GM21360 (cell line): ENCODE measurements around the gene CUX1.
"Not testable (repeated sequence)": the region's sequence is repeated elsewhere in the genome, so short reads cannot be mapped to it uniquely, and the experiment has no call there.

Experiments
- ATAC-seq: cut with Tn5 transposase; IDR thresholded peaks from one replicate; pipeline ENCODE4 v1.9.1; 2021; ENCODE audit warnings: mild to moderate bottlenecking, moderate library complexity; ENCODE audit not compliant: unreplicated experiment

The CUX1 gene

DNA sequence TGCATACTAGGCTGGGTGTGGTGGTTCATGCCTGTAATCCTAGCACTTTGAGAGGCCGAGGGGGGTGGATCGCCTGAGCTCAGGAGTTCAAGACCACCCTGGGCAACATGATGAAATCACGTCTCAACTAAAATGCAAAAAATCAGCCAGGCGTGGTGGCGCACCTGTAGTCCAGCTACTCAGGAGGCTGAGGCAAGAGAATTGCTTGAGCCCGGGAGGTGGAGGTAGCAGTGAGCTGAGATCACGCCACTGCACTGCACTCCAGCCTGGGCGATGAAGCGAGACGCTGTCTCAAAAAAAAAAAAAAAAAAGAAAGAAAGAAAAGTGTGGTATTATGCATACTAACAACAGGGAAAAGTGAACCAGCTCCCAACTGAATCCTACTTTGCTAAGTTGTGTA is 19.3 kb upstream of the CUX1 start:
- ATAC-seq: not testable (repeated sequence)

DNA sequence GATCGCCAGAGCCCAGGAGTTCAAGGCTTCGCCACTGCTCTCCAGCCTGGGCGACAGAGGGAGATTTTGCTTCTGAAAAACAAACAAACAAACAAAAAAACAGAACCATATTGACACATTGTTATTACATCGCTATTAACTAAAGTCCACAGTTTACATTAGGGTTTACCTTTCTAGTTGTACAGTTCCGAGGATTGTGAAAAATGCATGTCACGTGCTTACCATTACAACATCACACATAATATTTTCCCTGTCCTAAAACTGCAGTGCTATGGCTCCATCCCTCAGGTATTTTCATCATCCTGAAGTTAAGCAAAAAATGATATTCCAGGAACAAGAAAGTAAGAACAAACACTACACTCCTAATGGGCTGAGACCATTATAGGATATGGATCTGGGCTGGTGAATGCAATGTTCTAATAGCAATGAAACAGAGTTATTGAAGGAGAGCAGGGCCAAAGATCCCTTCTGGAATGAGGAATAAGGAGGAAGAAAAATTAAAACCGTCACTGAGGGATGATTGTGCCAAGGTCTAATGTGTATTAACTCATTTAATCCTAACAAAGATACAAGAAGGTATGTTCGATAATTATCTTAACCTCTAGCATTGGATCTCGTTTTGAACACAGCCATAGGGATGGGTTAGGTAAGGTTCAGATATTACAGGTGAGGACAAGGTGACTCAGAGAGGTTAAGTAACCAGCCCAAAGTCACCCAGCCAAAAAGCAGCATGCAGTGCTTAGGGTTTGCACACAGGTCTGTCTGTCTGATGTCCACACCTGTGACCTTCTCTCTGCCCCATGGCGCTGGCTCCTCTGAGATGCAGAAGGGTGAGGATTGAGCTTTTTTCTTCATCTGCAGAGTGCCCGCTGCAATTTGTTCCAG is 14.0 kb upstream of the CUX1 start:
- ATAC-seq: no peak

DNA sequence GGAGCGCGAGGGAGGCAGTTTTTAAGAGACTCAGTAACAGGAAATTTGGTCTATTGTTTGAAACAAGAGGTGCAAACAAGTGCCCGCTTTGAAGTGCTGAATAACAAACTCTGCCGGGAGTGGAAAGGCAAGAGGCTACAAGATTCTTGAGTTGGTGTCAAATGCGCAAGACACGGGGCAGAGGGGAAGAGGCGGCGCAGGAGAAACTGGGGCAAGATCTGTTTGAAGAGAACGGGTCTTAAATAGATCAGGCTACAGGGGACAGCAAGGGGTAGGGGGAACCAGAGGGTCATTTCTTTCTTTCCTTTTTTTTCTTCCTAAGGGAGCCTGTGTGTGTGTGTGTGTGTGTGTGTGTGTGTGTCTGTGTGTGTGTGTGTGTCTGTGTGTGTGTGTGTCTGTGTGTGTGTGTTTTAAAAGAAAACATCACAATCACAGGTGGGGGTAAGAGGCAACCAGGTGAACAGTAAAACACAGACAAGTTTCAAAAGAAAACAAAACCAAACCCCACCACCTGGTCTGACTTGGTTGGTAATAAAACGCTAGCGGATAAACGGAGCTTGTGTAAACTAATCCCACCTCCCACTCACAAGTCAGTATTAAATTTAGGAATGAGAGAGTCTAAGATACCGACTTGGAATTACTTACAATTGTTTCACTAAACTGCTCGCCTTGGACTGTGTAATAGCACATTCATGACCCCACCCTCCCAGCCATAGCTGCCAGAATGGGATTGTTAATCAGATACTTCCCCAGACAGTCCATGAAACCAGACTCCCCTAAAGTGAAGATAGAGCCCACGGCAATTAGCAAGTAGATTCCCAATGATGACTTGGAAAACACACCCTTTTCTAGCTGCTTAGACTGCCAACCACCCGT is 13.1 kb upstream of the CUX1 start:
- no peak for ATAC-seq

DNA sequence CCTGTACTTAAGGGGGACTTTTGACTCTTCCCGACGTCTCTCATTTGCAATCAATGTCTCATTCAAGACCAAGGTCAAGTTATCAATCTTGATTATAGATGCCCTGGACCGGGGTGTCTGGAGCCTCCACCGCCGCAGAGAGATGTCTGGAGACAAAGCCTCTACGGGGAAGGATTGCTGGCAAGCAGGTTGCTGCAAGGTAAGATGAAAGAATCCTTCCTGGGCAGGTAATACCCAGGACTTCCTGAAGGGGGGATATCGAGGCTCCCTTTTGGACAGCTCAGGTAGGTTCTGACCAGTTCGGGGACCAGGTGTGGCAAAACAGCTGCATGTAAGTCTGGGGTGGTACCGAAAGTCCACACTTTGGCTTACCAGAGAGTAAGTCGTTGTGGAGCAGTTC is 12.5 kb upstream of the CUX1 start:
- ATAC-seq: no peak

DNA sequence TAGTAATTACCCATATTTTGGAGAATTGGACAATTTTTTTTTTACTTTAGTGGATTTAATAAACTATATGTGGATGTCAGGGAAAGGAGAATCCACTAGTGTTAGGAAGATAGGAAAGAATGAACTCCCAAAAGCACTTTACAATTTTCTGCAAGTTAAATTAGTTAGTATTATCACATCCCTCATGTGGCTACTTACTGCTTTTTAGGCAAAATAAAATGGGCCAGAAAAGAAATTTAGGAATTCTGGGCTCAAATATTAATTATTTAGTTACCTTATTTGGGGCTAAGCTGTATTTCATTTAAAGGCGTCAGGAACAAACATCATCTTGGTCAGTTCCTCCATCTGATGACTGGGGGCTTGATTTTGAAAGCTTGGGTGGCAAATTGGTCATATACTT is 4.8 kb upstream of the CUX1 start:
- no peak for ATAC-seq

DNA sequence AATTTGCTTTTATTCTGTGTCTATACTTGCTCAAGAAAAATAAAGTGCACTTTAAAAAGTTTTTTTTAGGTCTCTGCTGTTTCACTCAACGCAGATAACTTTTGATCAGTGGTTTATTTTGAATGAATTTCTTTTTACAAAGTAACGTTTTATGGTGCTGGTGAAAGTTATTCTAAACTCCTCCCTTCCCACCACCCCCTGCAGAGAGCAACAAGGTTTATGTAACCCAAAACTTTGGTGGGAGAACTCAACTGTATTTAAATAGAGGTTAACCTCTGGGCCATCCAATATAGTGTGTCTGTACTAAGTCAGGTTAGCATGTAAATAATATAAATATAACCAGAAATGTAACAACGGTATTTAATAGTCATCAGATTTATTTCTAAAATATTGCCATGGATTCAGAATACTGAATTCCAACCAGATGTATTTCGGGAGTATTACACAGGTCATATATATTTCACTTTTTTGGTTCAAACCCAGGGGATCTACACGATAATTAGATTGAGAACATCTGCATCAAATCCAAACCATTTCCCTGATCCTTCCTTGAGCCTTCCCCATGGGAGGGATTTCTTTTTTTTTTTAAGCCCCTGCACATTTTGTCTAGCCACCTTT is 3.9 kb upstream of the CUX1 start:
- ATAC-seq: no peak

DNA sequence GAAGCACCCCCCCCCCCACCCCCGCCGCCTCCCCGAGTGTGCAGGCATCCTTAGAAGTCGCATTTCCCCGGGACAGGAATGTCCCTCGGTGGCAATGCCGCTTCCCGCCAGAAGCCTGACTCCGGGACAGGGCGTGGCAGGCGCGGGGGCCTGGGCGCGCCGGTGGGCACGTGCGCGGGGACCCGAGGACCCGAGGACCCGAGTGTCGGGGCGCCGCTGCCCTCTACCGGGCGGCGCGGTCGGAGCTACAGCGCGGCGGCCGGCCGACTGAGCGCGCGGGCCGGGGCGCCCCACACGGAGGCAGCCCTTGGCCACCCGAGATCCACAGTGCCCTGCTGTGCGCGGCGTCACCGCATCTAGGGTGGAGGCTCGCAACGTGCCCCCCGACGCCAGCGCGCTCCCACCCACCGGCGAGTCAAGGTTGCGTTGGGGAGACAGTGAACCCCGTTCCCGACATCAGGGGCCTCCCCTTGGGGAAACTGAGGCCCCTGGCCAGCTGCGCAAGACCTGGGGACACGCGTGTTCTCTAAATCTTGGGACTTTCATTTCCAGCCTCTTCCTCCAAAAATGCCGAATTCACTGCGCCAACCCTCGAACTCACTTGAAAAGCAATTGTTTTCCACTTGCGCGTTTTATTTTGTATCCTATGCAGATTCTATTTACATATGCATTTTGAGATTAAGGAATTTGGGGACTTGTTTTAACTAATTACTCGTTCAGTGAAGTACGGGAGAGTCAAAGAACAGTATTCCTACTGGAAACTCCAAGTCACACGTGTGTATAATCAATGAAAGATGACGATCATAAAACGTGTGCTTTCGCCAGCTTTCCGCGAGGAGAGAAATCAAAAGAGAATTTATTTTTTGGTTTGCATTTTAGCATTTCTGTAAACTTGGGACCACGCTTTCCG is 3.1 kb upstream of the CUX1 start:
- no peak for ATAC-seq

DNA sequence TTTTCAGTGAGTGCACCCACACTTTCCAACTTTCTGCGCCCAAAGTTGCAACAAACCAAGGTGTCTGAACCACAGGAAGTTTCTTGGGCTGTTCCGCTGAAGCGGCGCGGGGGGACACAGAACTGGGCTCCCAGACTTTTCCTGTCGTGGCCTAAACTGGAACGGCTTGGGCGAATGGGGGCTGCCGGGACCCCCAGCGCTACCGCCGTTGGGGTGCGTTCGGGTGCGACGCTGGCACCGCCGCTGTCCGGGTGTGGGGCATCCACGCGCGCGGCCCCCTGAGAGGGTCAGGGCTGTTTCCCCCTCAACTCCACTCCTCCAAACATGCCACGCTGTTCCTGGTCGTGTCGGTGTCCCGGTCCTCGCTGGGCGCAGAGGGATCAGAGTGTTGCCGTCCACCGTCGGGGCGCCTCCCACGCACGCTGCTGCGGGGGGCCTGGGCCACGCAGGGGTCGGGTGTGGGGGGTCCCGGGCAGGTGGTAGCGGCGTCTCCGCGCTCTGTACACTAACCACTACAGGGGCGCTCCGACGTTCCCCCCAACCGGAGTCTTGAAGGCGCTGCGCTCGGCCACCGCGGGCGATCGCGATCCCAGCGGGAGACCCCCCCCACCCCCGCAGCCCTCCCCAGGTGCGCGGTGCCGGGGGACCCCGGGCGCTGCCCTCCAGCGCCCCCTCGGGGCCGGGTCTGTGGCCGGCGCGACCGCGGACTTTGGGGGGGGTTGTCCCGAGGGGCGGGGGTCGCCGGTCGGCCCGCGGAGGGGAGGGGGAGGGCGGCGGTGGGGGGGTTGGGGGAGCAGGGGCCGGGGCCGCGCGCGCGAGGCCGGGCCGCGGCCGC is 2.2 kb upstream of the CUX1 start:
- ATAC-seq: peak; percentile 30

DNA sequence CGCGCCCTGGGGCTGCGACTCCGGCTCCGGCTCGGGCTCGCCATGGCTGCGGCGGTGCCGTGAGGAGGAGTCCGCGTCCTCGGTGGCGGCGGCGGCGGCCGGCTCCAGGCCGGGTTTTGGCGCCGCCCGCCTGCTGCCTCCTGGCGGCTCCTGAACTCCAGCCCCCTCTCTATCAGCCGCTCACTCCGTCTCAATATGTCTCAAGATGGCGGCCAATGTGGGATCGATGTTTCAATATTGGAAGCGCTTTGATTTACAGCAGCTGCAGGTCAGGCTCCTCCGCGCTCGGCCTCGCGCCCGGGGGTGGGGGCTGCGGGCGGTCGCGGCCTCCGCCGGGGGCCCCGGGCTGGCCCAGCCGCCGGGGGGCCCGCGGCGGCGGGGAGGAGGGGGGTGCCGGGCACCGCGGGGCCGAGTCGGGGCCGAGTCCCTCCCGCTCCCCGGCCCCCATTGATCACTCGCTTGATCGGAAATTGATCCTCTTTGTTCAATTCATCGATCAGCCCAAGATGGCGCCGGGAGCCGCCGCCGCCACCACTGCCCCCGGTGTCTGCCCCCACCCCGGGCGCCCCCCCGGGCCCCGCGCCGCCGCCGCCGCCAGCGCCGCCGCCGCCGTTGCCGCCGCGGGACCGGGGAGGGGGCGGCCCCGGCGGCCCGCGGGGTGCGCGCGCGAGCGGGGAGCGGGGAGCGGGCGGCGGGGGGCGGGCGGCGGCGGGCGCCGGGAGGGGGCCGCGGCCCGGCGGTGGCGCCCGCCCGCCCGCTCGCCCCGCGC is 1.4 kb upstream of the CUX1 start:
- ATAC-seq: peak; percentile 46

DNA sequence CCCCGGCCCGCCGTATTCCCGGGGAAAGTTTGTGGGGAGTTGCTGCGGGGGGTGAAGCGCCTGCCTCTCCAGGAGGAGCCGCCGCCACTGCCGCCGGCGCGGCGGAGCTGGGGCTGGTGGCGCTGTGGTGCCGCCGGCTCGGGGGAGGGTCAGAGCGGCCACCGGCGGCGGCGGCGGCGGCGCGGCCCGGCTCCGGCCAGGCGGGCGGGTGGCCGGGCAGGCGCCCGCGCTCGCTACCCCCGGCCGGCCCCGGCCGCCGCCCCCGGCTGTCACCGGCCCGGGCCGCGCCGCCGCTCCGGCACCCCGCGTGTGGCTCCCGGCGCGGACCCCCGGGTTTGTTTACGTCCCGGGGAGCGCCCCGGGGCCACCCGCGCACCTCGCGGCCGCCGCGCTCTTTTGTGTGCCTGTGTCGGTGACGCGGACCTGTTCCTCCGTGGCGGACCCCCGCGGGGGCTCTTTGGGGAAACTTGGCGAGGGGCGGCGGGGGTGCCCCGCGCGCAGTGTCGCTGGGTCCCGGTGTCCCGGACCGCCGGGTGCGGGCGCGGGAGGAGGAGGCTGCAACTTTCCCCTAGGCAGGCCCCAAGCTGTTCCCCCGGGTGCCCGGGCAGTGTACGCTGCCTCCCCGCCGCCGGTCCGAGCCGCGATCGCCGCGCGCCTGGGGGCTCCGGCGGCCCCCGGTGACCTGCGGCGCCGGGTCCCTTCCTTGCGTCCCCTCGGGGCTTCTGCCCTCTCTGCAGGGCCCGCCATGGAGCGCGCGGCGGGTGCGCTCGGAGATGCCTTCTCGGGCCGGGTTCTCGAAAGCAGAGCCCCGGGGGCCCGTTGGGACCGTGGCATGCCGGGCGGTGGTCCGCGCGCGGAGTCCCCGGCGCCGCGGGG is 593 bp upstream of the CUX1 start:
- ATAC-seq: no peak

DNA sequence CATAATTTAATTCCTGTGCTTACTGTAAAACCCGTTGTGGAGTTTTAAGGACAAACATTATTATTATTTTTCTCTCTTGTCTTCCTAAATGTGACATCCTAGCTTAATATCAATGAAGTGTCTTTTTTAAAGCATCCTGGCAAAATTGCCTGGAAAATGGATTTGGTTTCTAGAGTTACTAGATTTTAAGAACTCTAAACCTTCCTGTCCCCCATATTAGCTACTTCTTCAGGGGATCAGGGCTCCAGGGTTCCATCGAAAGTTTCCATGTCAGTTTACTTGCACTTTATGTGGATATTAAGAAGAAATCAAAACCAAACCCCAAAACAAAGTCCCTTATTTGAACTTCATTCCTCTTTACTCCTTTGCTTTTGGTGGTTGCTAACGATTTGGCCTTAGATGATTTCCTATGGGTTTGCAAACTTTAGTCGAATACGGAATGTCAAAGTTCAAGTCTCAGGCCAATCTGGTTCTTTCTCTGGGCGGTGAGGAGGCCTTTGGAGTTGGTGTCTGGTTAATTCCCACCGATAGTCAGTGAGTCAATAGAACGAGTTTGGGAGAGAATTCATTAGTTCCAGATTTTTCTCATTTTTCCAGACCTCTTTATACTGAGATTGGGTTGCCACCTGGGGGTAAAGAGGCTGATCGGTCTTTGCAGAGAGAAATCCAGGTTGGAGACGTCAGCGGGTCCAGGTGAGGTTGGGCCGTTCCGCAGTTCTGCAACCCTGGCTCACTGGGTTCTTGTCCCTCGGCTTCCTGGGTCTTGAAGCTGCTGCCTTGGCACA is 1.1 kb downstream of the CUX1 start:
- ATAC-seq: no peak

DNA sequence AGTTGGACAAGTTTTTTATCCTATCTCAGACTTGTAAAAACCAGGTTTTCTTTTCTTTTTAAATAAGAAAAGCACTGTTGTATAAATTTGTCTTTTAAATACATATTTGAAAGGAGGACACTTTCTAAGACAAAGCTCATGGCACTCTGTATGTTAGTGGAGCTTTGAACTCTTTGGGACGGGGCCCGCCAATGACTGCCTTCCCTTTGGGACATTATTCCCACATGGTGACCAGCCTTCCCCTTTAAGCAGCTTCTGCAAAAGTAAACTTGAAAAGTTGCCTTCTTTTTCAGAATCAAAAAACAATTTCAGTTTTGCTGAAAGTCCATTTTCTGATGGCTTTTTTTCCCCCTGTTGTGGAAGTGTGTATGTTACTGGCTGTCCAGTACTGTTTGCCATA is 1.8 kb downstream of the CUX1 start:
- ATAC-seq: no peak

DNA sequence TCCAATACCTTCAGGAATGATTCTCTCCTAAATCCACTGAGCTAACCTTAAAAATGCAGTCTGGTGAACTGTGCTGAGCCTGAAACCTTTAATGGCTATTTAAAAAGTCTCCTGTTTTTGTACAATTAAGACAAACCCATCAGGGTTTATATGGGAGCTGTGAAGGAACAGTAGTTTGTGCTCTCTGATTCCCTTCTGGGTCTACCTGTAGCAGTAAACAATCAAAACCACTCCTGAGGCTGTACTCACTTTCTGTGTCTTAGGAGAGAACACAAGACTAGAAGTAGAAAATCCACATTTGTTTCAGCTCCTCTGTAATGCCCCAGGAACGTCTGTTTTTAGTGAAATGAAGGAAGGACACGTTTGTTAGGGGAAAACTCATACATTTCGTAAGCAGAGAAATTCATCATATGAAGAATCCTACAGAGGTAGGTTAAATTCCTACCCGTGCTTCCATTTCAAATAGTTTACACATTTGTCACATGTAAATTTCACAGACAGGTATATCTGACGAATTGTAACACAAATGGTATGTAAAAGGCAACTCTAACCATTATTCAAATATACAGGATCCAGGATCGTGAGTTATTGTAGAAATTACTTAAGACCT is 2.6 kb downstream of the CUX1 start:
- no peak for ATAC-seq

DNA sequence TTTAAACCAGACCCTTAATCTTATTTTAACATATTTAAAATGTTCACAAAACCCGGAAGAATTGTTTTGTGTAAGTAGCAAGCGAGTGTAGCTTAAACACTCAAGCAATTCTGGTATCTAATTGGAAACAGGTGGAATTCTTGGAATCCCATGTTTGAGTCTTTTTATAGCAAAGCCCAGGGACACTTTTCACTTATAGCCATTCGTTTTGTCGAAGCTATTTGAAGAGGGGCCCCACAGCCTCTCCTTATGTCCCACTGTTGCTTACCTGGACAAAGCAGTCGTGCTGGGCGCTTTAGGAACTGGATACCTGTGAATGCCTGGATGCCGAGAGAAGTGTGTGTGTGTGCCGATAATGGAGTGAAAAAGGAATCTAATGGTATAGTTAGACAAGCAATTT is 3.3 kb downstream of the CUX1 start:
- ATAC-seq: no peak

DNA sequence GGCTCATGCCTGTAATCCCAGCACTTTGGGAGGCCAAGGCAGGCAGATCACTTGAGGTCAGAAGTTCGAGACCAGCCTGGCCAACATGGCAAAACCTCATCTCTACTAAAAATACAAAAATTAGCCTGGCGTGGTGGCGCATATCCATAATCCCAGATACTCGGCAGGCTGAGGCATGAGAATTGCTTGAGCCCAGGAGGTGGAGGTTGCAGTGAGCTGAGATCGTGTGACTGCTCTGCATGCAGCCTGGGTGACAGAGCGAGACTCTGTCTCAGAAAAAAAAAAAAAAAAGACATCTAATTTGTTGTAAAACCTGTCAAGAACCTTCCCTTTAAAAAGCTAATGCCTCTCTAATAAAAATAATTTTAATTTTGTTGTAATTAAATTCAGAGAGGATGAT is 5.2 kb downstream of the CUX1 start:
- ATAC-seq: not testable (repeated sequence)

DNA sequence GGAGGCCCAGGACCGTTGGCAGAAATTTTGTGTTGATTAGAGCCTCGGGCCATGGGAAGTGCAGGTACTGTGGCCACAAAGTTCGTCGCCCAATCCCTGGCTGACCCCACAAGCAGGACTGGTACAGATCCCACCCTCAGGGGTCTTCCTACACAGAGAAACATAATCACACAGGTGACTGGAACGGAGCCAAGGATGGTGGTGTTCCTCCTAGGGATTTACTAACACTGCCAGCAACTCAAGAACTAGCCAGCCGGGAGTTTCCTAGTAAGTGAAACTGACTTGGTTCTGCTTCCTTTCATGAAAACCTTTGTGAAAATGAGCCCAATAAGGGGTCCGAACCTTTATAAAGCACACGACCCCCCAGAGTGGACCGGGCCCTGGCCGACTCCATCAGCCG is 5.7 kb downstream of the CUX1 start:
- ATAC-seq: no peak

DNA sequence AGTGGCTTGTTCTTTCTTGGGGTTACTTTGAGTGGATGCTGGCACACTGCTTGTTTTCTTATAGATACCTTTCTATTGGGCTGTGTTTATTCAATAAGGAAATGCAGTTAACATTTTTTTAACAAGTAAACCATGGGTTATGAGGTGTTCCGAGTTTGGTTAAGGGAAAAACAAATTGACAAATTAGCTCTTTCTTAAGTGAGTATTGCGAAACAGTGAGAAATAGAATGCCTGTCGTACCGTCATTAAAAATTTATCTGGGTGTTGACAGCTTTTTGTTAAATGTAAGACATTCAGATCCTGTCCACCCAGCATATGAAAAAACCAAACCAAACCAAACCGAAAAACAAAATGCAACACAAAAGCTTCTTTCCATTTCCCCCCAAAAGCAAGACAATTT is 6.2 kb downstream of the CUX1 start:
- ATAC-seq: no peak
